Stimulated activated CD4-positive, alpha-beta T cell treated with anti-CD3 and anti-CD28 coated beads, Interleukin-2, amount 100 ng/mL, for 24 hours (primary cell): ENCODE data around the gene HLF.

Source experiments
- DNase-seq, 2 donors: peaks; one replicate each; pipeline ENCODE4 v3.0.0-alpha.2; 2020

Gene HLF

GRCh38 chr17:55264645-55265298 lies at the start of gene HLF:
Gene HLF (plus strand): TSS chr17:55264960. CDS start chr17:55265485, 525 bp downstream.
- peak; percentile 73 to 81 for DNase-seq

- no peak for DNase-seq
Measured at GRCh38 chr17:55215711-55216110, 49.0 kb upstream of the HLF start.

- DNase-seq, result no peak
Measured at GRCh38 chr17:55216888-55217287, 47.9 kb upstream of the HLF start.

GRCh38 chr17:55219459-55219858 lies 45.3 kb upstream of the HLF start:
- DNase-seq, result no peak

GRCh38 chr17:55219934-55220333 lies 44.8 kb upstream of the HLF start:
- no peak for DNase-seq

GRCh38 chr17:55223524-55223923 lies 41.2 kb upstream of the HLF start:
- DNase-seq, result no peak

- no peak for DNase-seq
Measured at GRCh38 chr17:55224746-55225145, 40.0 kb upstream of the HLF start.

- DNase-seq, result no peak
Measured at GRCh38 chr17:55225237-55225636, 39.5 kb upstream of the HLF start.

- DNase-seq, result no peak
Measured at GRCh38 chr17:55228683-55229192, 36.0 kb upstream of the HLF start.

GRCh38 chr17:55229276-55229675 lies 35.5 kb upstream of the HLF start:
- no peak for DNase-seq

GRCh38 chr17:55230716-55231115 lies 34.0 kb upstream of the HLF start:
- no peak for DNase-seq

GRCh38 chr17:55233840-55234239 lies 30.9 kb upstream of the HLF start:
- no peak for DNase-seq

GRCh38 chr17:55236316-55236715 lies 28.4 kb upstream of the HLF start:
- DNase-seq, result no peak

GRCh38 chr17:55237268-55237667 lies 27.5 kb upstream of the HLF start:
- no peak for DNase-seq

- DNase-seq, result no peak
Measured at GRCh38 chr17:55237841-55238178, 26.9 kb upstream of the HLF start.

GRCh38 chr17:55238179-55238930 lies 26.4 kb upstream of the HLF start:
- DNase-seq, result peak; percentile 87 to 88

GRCh38 chr17:55238931-55239297 lies 25.8 kb upstream of the HLF start:
- peak in 1 of 2 donors; percentile 9 for DNase-seq

GRCh38 chr17:55241097-55241496 lies 23.7 kb upstream of the HLF start:
- DNase-seq, result no peak

GRCh38 chr17:55242476-55242875 lies 22.3 kb upstream of the HLF start:
- DNase-seq, result no peak

- DNase-seq, result no peak
Measured at GRCh38 chr17:55245986-55246385, 18.8 kb upstream of the HLF start.

- no peak for DNase-seq
Measured at GRCh38 chr17:55246583-55246982, 18.2 kb upstream of the HLF start.

- DNase-seq, result no peak
Measured at GRCh38 chr17:55248077-55248476, 16.7 kb upstream of the HLF start.

- DNase-seq, result no peak
Measured at GRCh38 chr17:55249861-55250260, 14.9 kb upstream of the HLF start.

- no peak for DNase-seq
Measured at GRCh38 chr17:55254375-55254774, 10.4 kb upstream of the HLF start.
